ENCODE data around the gene SHF.
A peak's percentile ranks its signal among the peaks of the same experiment; 100 is the strongest.

SHF gene

DNA sequence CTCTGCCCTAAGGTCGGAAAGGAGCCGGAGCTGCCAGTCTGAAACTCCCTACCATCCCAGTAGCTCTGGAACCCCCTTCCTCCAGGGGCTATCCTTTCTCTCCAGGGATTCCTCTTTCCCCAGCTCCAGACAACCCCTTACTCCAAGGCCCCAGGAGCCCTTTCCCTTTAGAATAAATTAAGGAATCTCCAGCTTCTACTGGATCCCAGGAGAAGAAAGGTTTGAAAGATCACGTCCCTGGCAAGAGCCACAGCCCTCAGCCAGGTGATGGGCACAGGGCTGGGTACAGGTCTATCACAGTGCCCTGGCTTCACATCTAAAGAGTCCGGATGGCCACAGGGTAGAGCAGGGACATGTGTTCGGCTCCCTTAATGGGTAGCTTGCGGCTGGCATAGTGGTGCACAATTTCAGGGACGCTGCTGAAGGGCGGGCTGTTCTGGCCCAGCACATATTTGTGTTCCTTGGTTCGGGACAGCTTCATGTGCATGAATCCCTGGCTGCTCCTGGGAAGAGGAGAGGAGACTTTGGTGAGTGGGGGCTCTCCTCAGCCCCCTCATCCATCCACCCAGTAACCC lies 20.0 kb downstream of the SHF start:
- no peak for ATAC-seq (ENCODE audit: low read depth)
- TF ChIP-seq, protein P1, sequence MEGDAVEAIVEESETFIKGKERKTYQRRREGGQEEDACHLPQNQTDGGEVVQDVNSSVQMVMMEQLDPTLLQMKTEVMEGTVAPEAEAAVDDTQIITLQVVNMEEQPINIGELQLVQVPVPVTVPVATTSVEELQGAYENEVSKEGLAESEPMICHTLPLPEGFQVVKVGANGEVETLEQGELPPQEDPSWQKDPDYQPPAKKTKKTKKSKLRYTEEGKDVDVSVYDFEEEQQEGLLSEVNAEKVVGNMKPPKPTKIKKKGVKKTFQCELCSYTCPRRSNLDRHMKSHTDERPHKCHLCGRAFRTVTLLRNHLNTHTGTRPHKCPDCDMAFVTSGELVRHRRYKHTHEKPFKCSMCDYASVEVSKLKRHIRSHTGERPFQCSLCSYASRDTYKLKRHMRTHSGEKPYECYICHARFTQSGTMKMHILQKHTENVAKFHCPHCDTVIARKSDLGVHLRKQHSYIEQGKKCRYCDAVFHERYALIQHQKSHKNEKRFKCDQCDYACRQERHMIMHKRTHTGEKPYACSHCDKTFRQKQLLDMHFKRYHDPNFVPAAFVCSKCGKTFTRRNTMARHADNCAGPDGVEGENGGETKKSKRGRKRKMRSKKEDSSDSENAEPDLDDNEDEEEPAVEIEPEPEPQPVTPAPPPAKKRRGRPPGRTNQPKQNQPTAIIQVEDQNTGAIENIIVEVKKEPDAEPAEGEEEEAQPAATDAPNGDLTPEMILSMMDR (IDR thresholded peaks at IDR 0.05; ENCODE audit: poor library complexity, severe bottlenecking) = peak; percentile 71
- Histone ChIP-seq H3K36me3 (ENCODE audit: low read depth) (no peaks in the 10 kb centered on the region), H3K27me3 (ENCODE audit: insufficient read depth, poor library complexity, severe bottlenecking) (no peaks in the 10 kb centered on the region), H3K27ac (ENCODE audit: poor library complexity, severe bottlenecking) (peak overlapping the region; percentile 68), H3K9me3 (ENCODE audit: severe bottlenecking) (no peaks in the 10 kb centered on the region), H3K4me3 (ENCODE audit: severe bottlenecking) (peak overlapping the region; percentile 48), H3K4me1 (ENCODE audit: insufficient read depth, poor library complexity, severe bottlenecking) (peaks cover 7% of the 10 kb centered on the region)
- DNase-seq (ENCODE audit: low spot score) = no peak

DNA sequence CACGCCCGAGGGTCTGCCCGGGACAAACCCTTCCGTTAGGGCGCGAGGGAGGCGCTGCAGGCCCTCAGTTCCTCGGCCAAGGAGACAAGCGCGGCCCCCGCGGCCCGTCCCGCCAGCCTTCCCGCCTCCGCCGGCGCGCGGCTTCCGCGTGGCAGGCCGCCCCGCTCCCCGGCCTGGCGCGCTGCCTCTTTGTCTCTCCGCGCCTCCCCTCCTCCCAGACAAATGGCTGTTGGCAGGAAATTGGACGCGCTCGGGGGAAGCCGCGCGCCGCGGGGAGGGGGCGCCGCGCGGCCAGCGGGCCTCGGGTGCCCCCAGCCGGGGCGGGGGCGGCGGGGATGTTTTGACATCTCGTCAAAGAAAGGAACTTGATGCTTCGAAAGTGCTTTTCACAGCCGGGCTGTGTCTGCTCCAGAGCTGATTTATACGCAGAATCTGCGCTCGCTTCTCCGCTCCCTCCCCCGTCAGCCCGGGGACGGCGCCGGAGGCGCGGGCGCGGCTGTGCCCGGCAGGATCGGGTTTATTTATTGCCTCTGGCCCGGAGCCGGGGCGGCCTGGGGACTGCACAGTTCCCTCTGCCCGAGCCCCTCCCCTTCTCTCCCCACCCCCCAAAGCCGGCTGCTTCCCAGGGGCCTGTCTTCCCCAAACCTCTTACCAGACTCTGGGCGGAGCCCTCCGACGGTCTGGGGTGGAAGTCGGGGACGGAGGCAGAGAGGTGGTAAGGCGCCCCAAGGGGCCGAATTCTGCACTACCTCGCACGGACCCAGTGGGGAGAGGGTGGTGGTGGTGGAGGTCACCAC lies 20.7 kb downstream of the SHF start:
- peak; percentile 90 for DNase-seq (ENCODE audit: low spot score)
- Histone ChIP-seq H3K36me3 (ENCODE audit: low read depth) (no peaks in the 10 kb centered on the region), H3K9me3 (ENCODE audit: severe bottlenecking) (no peaks in the 10 kb centered on the region), H3K4me3 (ENCODE audit: severe bottlenecking) (peak overlapping the region; percentile 48), H3K27ac (ENCODE audit: poor library complexity, severe bottlenecking) (peak overlapping the region; percentile 68), H3K27me3 (ENCODE audit: insufficient read depth, poor library complexity, severe bottlenecking) (no peaks in the 10 kb centered on the region), H3K4me1 (ENCODE audit: insufficient read depth, poor library complexity, severe bottlenecking) (peaks cover 14% of the 10 kb centered on the region)
- ATAC-seq (ENCODE audit: low read depth) = peak; percentile 70
- TF ChIP-seq, protein P1 (IDR thresholded peaks at IDR 0.05; ENCODE audit: poor library complexity, severe bottlenecking) = peak; percentile 94

DNA sequence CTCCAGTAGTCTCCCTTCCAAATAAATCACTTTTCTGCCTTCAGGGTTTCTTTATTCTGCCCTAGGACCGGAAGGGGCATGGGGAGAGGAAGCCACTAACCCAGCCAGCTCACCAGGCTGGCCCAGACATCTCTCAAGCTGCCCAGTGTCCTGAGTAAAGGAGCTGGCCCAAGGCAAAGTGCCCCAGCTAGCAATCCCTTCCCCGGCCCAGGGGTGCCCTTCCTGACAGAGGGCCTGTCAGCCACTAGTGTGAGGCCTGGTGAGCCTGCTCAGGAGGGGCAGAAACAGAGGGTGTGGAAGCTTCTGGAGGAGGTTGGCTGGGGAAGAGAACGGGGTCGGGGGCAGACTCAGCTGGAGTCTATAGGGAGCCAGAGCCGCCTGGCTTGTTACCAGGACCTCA lies 22.2 kb downstream of the SHF start:
- Histone ChIP-seq H3K36me3 (ENCODE audit: low read depth) (no peaks in the 10 kb centered on the region), H3K27ac (ENCODE audit: poor library complexity, severe bottlenecking) (peak overlapping the region; percentile 68), H3K27me3 (ENCODE audit: insufficient read depth, poor library complexity, severe bottlenecking) (no peaks in the 10 kb centered on the region), H3K4me1 (ENCODE audit: insufficient read depth, poor library complexity, severe bottlenecking) (peaks cover 15% of the 10 kb centered on the region), H3K4me3 (ENCODE audit: severe bottlenecking) (no peak overlapping the region), H3K9me3 (ENCODE audit: severe bottlenecking) (no peaks in the 10 kb centered on the region)
- ATAC-seq (ENCODE audit: low read depth) = no peak
- DNase-seq (ENCODE audit: low spot score) = no peak
- TF ChIP-seq, protein P1 (IDR thresholded peaks at IDR 0.05; ENCODE audit: poor library complexity, severe bottlenecking) = no peak

DNA sequence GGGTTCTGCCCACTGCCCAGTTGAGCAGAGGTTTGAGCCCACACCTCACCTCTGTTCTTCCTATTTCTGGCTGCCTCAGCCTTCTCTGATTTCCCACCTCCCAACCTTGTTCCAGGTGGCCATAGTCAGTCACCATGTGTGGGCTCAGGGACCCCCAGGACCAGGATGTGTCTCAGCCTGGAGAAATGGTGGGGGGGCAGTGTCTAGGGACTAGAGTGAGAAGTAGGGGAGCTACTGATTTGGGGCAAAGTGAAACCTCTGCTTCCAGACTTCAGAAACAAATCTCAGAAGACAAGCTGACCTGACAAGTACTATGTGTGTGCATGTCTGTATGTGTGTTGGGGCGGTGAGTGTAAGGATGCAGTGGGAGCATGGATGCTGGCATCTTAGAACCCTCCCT lies 22.9 kb downstream of the SHF start:
- no peak for ATAC-seq (ENCODE audit: low read depth)

More for the DNA sequence above, 22.9 kb downstream of the SHF start:
- Histone ChIP-seq H3K4me1 (ENCODE audit: insufficient read depth, poor library complexity, severe bottlenecking) (peaks cover 15% of the 10 kb centered on the region), H3K4me3 (ENCODE audit: severe bottlenecking) (no peak overlapping the region), H3K27me3 (ENCODE audit: insufficient read depth, poor library complexity, severe bottlenecking) (no peaks in the 10 kb centered on the region), H3K27ac (ENCODE audit: poor library complexity, severe bottlenecking) (peak overlapping the region; percentile 68), H3K9me3 (ENCODE audit: severe bottlenecking) (no peaks in the 10 kb centered on the region), H3K36me3 (ENCODE audit: low read depth) (no peaks in the 10 kb centered on the region)
- TF ChIP-seq, protein P1 (IDR thresholded peaks at IDR 0.05; ENCODE audit: poor library complexity, severe bottlenecking) = no peak
- no peak for DNase-seq (ENCODE audit: low spot score)

Data from RWPE2 (cell line).